ENCODE results near the gene PDPN.

PDPN gene

GRCh38 chr1:13604721-13605120, 21.1 kb downstream of the PDPN start:
- H3K27ac ChIP-seq = peak overlapping the region in 11 of 21 experiments; percentile 4 to 81 (median 55)
- no peak overlapping the region for H3K4me3 ChIP-seq

GRCh38 chr1:13605159-13605558, 21.5 kb downstream of the PDPN start:
- Histone ChIP-seq H3K27ac (peak overlapping the region in 16 of 21 experiments; percentile 4 to 81 (median 50)), H3K4me3 (no peak overlapping the region)

- H3K4me3 ChIP-seq = no peak overlapping the region
- no peak overlapping the region for H3K27ac ChIP-seq
Measured at GRCh38 chr1:13607002-13607401, 23.4 kb downstream of the PDPN start.

GRCh38 chr1:13616234-13616633, 32.6 kb downstream of the PDPN start:
- Histone ChIP-seq H3K4me3 (no peak overlapping the region), H3K27ac (peak overlapping the region in 5 of 21 experiments; percentile 18 to 50 (median 39))

GRCh38 chr1:13617108-13617507, 33.5 kb downstream of the PDPN start:
- H3K4me3 ChIP-seq = no peak overlapping the region
- H3K27ac ChIP-seq = peak overlapping the region in 6 of 21 experiments; percentile 2 to 56 (median 16)

- Histone ChIP-seq H3K4me3 (no peak overlapping the region), H3K27ac (peak overlapping the region in 4 of 21 experiments; percentile 2 to 56 (median 16))
Measured at GRCh38 chr1:13617773-13618172, 34.1 kb downstream of the PDPN start.

GRCh38 chr1:13618483-13618882, 34.9 kb downstream of the PDPN start:
- Histone ChIP-seq H3K4me3 (no peak overlapping the region), H3K27ac (peak overlapping the region in 10 of 21 experiments; percentile 13 to 66 (median 54))

- H3K27ac ChIP-seq = peak overlapping the region in 10 of 21 experiments; percentile 36 to 66 (median 55)
- H3K4me3 ChIP-seq = no peak overlapping the region
Measured at GRCh38 chr1:13619909-13620308, 36.3 kb downstream of the PDPN start.

GRCh38 chr1:13620825-13621224, 37.2 kb downstream of the PDPN start:
- peak overlapping the region in 3 of 21 experiments; percentile 33 to 56 (median 42) for H3K27ac ChIP-seq

GRCh38 chr1:13622446-13622845, 38.8 kb downstream of the PDPN start:
- H3K4me3 ChIP-seq = no peak overlapping the region
- no peak overlapping the region for H3K27ac ChIP-seq

More at GRCh38 chr1:13620825-13621224, 37.2 kb downstream of the PDPN start:
- no peak overlapping the region for H3K4me3 ChIP-seq

- Histone ChIP-seq H3K27ac (no peak overlapping the region), H3K4me3 (no peak overlapping the region)
Measured at GRCh38 chr1:13623021-13623637, 39.5 kb downstream of the PDPN start.

GRCh38 chr1:13624526-13624925, 40.9 kb downstream of the PDPN start:
- Histone ChIP-seq H3K4me3 (no peak overlapping the region), H3K27ac (no peak overlapping the region)

- Histone ChIP-seq H3K4me3 (no peak overlapping the region), H3K27ac (no peak overlapping the region)
Measured at GRCh38 chr1:13627127-13627526, 43.5 kb downstream of the PDPN start.

GRCh38 chr1:13628218-13628617, 44.6 kb downstream of the PDPN start:
- Histone ChIP-seq H3K4me3 (no peak overlapping the region), H3K27ac (no peak overlapping the region)

- H3K27ac ChIP-seq = no peak overlapping the region
- H3K4me3 ChIP-seq = no peak overlapping the region
Measured at GRCh38 chr1:13628711-13629110, 45.1 kb downstream of the PDPN start.

GRCh38 chr1:13642306-13643004, 58.8 kb downstream of the PDPN start:
- Histone ChIP-seq H3K27ac (no peak overlapping the region), H3K4me3 (no peak overlapping the region)

- H3K4me3 ChIP-seq = no peak overlapping the region
- no peak overlapping the region for H3K27ac ChIP-seq
Measured at GRCh38 chr1:13643017-13643416, 59.4 kb downstream of the PDPN start.

- H3K4me3 ChIP-seq = no peak overlapping the region
Measured at GRCh38 chr1:13646521-13646920, 62.9 kb downstream of the PDPN start.

GRCh38 chr1:13651279-13651678, 67.6 kb downstream of the PDPN start:
- Histone ChIP-seq H3K27ac (no peak overlapping the region), H3K4me3 (no peak overlapping the region)

More at GRCh38 chr1:13646521-13646920, 62.9 kb downstream of the PDPN start:
- no peak overlapping the region for H3K27ac ChIP-seq

- no peak overlapping the region for H3K27ac ChIP-seq
- no peak overlapping the region for H3K4me3 ChIP-seq
Measured at GRCh38 chr1:13652238-13652637, 68.6 kb downstream of the PDPN start.

- peak overlapping the region in 7 of 21 experiments; percentile 27 to 72 (median 59) for H3K27ac ChIP-seq
- H3K4me3 ChIP-seq = no peak overlapping the region
Measured at GRCh38 chr1:13661539-13661938, 77.9 kb downstream of the PDPN start.

All from skin epidermis (tissue), 12 donors.